Measurements from ENCODE around the gene TMEM86B. TPM values are rescaled to one million over a fixed set of nuclear protein-coding genes. Genes with fewer than 3 reads are reported as not detected.
A peak's percentile ranks its signal among the peaks of the same experiment; 100 is the strongest.

The TMEM86B gene
- total RNA-seq, 1 experiment from 2014 or later, result 18.4 TPM

GRCh38 chr19:55252760-55253663 lies 24.4 kb upstream of the TMEM86B start:
- BruUV-seq (replicated peaks), result no TSS peak
- Histone ChIP-seq H3K36me3 (ENCODE audit: low read depth) (no peaks in the 10 kb centered on the region), H3K4me3 (no peak overlapping the region), H3K79me2 (ENCODE audit: low read depth) (peaks cover 100% of the 10 kb centered on the region), H3K27ac (no peak overlapping the region), H2AFZ (no peak overlapping the region), H3F3A (ENCODE audit: insufficient read depth, low read depth) (peaks cover 36% of the 10 kb centered on the region), H3K9me3 (ENCODE audit: insufficient read depth, low read depth) (no peaks in the 10 kb centered on the region), H3K27me3 (ENCODE audit: insufficient read depth, low read depth) (no peaks in the 10 kb centered on the region), H3K9me2 (ENCODE audit: insufficient read depth) (no peaks in the 10 kb centered on the region), H3K4me1 (replicated peaks; ENCODE audit: insufficient read depth) (peaks cover 62% of the 10 kb centered on the region), H4K20me1 (ENCODE audit: insufficient read depth) (peaks cover 99% of the 10 kb centered on the region), H3K4me2 (no peak overlapping the region)
- CTCF ChIA-PET, result no interaction called here
- intact Hi-C loops (cut with micrococcal nuclease; ENCODE audit: unreplicated experiment), result no loop called here
- no peak for DNase-seq
- TF ChIP-seq CTCF (conservative IDR thresholded peaks at IDR 0.05), result no peak
- TF ChIP-seq EZH2 (IDR thresholded peaks at IDR 0.05; ENCODE audit: low read depth), result no peak
- POLR2A ChIA-PET (ENCODE audit: unreplicated experiment), result no interaction called here

- intact Hi-C loops (cut with micrococcal nuclease; ENCODE audit: unreplicated experiment), result no loop called here
- no peak for TF ChIP-seq CTCF (conservative IDR thresholded peaks at IDR 0.05)
- TF ChIP-seq EZH2 (IDR thresholded peaks at IDR 0.05; ENCODE audit: low read depth), result no peak
- Histone ChIP-seq H3K27me3 (ENCODE audit: insufficient read depth, low read depth) (no peaks in the 10 kb centered on the region), H3K4me1 (replicated peaks; ENCODE audit: insufficient read depth) (peaks cover 64% of the 10 kb centered on the region), H3K9me2 (ENCODE audit: insufficient read depth) (no peaks in the 10 kb centered on the region), H4K20me1 (ENCODE audit: insufficient read depth) (peaks cover 99% of the 10 kb centered on the region), H3K4me3 (no peak overlapping the region), H3K9me3 (ENCODE audit: insufficient read depth, low read depth) (no peaks in the 10 kb centered on the region), H3K27ac (peak overlapping the region; percentile 32), H2AFZ (no peak overlapping the region), H3K36me3 (ENCODE audit: low read depth) (peaks cover 2% of the 10 kb centered on the region; the same call in 1 of the 2 replicates), H3K79me2 (ENCODE audit: low read depth) (peaks cover 100% of the 10 kb centered on the region), H3K4me2 (peak overlapping the region; percentile 7), H3F3A (ENCODE audit: insufficient read depth, low read depth) (peaks cover 26% of the 10 kb centered on the region; the same call in 1 of the 2 replicates)
- CTCF ChIA-PET, result no interaction called here
- POLR2A ChIA-PET (ENCODE audit: unreplicated experiment), result interaction anchor here (0.5 to 0.6 kb wide), 2 partner anchors 32 to 403 kb away, joined by 4 to 8 read pairs; partner anchors contain the start of gene BRSK1
- BruUV-seq (replicated peaks), result no TSS peak
- peak; percentile 58 to 70 for DNase-seq
Observed at GRCh38 chr19:55251341-55252081, 22.9 kb upstream of the TMEM86B start.

GRCh38 chr19:55250262-55251036 lies 21.9 kb upstream of the TMEM86B start:
- H3K27me3 ChIP-seq (ENCODE audit: insufficient read depth, low read depth), result no peaks in the 10 kb centered on the region
- peaks cover 9% of the 10 kb centered on the region; the same call in 1 of the 2 replicates for H3K36me3 ChIP-seq (ENCODE audit: low read depth)
- no peak overlapping the region for H2AFZ ChIP-seq
- H3K9me3 ChIP-seq (ENCODE audit: insufficient read depth, low read depth), result no peaks in the 10 kb centered on the region
- no peak overlapping the region for H3K27ac ChIP-seq
- H3F3A ChIP-seq (ENCODE audit: insufficient read depth, low read depth), result peaks cover 19% of the 10 kb centered on the region; the same call in 1 of the 2 replicates
- CTCF ChIA-PET, result interaction anchor here (0.6 kb wide), 1 partner anchor 272 kb away, joined by 11 read pairs; no protein-coding TSS in a partner anchor
- H4K20me1 ChIP-seq (ENCODE audit: insufficient read depth), result peaks cover 99% of the 10 kb centered on the region
- no peak overlapping the region for H3K4me2 ChIP-seq
- H3K4me1 ChIP-seq (replicated peaks; ENCODE audit: insufficient read depth), result peaks cover 53% of the 10 kb centered on the region
- H3K79me2 ChIP-seq (ENCODE audit: low read depth), result peaks cover 97% of the 10 kb centered on the region
- no peak for DNase-seq
- H3K4me3 ChIP-seq, result no peak overlapping the region
- TF ChIP-seq CTCF (conservative IDR thresholded peaks at IDR 0.05), result no peak
- TF ChIP-seq EZH2 (IDR thresholded peaks at IDR 0.05; ENCODE audit: low read depth), result no peak
- H3K9me2 ChIP-seq (ENCODE audit: insufficient read depth), result no peaks in the 10 kb centered on the region
- BruUV-seq (replicated peaks), result no TSS peak
- intact Hi-C loops (cut with micrococcal nuclease; ENCODE audit: unreplicated experiment), result no loop called here
- POLR2A ChIA-PET (ENCODE audit: unreplicated experiment), result interaction anchor here (0.5 kb wide), 1 partner anchor 404 kb away, joined by 4 read pairs; no protein-coding TSS in a partner anchor

Measured in PC-9 (cell line).